ENCODE results near the gene DDI2. TPM values are rescaled to one million over a fixed set of nuclear protein-coding genes. Genes with fewer than 3 reads are reported as not detected.
A peak's percentile ranks its signal among the peaks of the same experiment; 100 is the strongest.

DDI2 gene
- total RNA-seq, 1 donor from 2014 or later: 23.3 TPM

DNA sequence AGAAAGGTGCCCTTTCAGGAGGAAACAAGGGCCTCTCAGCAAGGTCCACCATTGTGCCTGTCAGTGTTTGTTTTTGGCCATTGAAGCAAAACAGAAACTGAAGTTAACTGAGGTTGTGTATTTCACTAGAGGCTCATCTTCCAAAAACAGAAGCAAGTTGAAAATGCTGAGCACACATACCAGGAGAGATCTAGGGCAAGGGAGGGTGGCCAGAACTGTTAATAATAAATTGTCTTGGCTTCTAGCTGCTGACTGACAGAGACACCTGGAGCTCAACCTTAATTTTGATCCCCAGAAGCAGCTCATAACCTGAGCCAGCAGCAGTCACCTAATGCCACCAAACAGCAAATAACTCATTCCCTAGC lies 37.6 kb upstream of the DDI2 start:
- H3K27ac Mint-ChIP-seq: no peak overlapping the region
- peak overlapping the region; percentile 66 for H3K27ac ChIP-seq

DNA sequence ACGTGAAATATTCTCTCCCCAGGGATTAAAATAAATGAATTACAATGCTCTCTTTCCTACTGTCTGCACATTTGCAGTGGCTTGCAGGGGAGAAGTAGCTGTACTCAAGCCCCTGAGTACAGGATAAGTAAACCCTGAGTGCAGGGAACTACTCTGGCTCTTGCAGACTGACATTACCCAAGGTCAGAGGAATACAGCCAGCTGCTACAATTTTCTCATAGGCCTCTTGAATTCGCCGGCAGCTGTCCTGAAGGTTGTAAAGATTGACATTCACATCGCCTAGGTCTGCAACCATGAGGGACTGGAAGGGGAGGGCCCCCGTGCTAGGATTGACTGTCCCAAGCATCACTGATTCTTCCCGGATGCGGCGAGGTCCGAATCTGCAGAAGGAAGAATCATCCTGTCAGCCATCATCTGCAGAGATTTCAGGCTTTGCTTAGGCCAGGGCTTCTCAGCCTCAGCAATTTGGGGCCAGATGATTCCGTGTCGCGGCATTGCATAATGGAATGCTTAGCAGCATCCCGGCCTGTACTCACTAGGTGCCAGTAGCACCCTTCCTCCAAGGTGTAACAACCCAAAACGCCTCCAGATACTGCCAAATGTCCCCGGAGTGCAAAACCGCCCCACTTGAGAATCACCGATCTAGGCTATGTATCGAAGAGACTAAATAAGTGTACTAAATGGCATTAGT lies 34.1 kb upstream of the DDI2 start:
- Histone ChIP-seq H3K4me1 (peaks cover 15% of the 10 kb centered on the region), H3K27ac (no peak overlapping the region), H3K36me3 (no peaks in the 10 kb centered on the region), H4K20me1 (ENCODE audit: low read depth) (no peaks in the 10 kb centered on the region), H3K79me2 (ENCODE audit: low read depth) (no peaks in the 10 kb centered on the region), H3K4me3 (no peak overlapping the region), H3F3A (ENCODE audit: low read depth) (peaks cover 30% of the 10 kb centered on the region), H3K9me3 (ENCODE audit: low read depth) (no peaks in the 10 kb centered on the region), H2AFZ (replicated peaks) (no peak overlapping the region), H3K4me2 (no peak overlapping the region), H3K9ac (no peak overlapping the region), H3K27me3 (peaks cover 20% of the 10 kb centered on the region)
- Mint-ChIP-seq H3K4me3 (no peak overlapping the region), H3K27me3 (ENCODE audit: insufficient read depth, low read depth) (peaks cover 22% of the 10 kb centered on the region), H3K36me3 (no peaks in the 10 kb centered on the region), H3K9me3 (no peaks in the 10 kb centered on the region), H3K27ac (no peak overlapping the region), H3K4me1 (peaks cover 2% of the 10 kb centered on the region)
- DNase-seq (ENCODE audit: low spot score): no peak
- TF ChIP-seq EZH2 (IDR thresholded peaks at IDR 0.05) (no peak), EZH2phosphoT487 (IDR thresholded peaks at IDR 0.05) (no peak)
- TF ChIP-seq, protein P1, sequence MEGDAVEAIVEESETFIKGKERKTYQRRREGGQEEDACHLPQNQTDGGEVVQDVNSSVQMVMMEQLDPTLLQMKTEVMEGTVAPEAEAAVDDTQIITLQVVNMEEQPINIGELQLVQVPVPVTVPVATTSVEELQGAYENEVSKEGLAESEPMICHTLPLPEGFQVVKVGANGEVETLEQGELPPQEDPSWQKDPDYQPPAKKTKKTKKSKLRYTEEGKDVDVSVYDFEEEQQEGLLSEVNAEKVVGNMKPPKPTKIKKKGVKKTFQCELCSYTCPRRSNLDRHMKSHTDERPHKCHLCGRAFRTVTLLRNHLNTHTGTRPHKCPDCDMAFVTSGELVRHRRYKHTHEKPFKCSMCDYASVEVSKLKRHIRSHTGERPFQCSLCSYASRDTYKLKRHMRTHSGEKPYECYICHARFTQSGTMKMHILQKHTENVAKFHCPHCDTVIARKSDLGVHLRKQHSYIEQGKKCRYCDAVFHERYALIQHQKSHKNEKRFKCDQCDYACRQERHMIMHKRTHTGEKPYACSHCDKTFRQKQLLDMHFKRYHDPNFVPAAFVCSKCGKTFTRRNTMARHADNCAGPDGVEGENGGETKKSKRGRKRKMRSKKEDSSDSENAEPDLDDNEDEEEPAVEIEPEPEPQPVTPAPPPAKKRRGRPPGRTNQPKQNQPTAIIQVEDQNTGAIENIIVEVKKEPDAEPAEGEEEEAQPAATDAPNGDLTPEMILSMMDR (IDR thresholded peaks at IDR 0.05): no peak

More for the DNA sequence above, 37.6 kb upstream of the DDI2 start:
- Histone ChIP-seq H3K27me3 (peaks cover 12% of the 10 kb centered on the region), H3K36me3 (no peaks in the 10 kb centered on the region), H4K20me1 (ENCODE audit: low read depth) (no peaks in the 10 kb centered on the region), H3K4me3 (no peak overlapping the region), H3K4me1 (peaks cover 15% of the 10 kb centered on the region), H3F3A (ENCODE audit: low read depth) (peaks cover 22% of the 10 kb centered on the region), H3K9ac (no peak overlapping the region), H3K9me3 (ENCODE audit: low read depth) (no peaks in the 10 kb centered on the region), H3K79me2 (ENCODE audit: low read depth) (no peaks in the 10 kb centered on the region), H3K4me2 (peak overlapping the region; percentile 69), H2AFZ (replicated peaks) (no peak overlapping the region)
- no peaks in the 10 kb centered on the region for H3K9me3 Mint-ChIP-seq
- peak; percentile 69 for DNase-seq (ENCODE audit: low spot score)
- peaks cover 5% of the 10 kb centered on the region for H3K4me1 Mint-ChIP-seq
- H3K36me3 Mint-ChIP-seq: peaks cover 5% of the 10 kb centered on the region
- peaks cover 10% of the 10 kb centered on the region for H3K27me3 Mint-ChIP-seq (ENCODE audit: insufficient read depth, low read depth)
- no peak for TF ChIP-seq EZH2phosphoT487 (IDR thresholded peaks at IDR 0.05)
- TF ChIP-seq, protein P1 (IDR thresholded peaks at IDR 0.05): no peak
- TF ChIP-seq EZH2 (IDR thresholded peaks at IDR 0.05): no peak
- no peak overlapping the region for H3K4me3 Mint-ChIP-seq

DNA sequence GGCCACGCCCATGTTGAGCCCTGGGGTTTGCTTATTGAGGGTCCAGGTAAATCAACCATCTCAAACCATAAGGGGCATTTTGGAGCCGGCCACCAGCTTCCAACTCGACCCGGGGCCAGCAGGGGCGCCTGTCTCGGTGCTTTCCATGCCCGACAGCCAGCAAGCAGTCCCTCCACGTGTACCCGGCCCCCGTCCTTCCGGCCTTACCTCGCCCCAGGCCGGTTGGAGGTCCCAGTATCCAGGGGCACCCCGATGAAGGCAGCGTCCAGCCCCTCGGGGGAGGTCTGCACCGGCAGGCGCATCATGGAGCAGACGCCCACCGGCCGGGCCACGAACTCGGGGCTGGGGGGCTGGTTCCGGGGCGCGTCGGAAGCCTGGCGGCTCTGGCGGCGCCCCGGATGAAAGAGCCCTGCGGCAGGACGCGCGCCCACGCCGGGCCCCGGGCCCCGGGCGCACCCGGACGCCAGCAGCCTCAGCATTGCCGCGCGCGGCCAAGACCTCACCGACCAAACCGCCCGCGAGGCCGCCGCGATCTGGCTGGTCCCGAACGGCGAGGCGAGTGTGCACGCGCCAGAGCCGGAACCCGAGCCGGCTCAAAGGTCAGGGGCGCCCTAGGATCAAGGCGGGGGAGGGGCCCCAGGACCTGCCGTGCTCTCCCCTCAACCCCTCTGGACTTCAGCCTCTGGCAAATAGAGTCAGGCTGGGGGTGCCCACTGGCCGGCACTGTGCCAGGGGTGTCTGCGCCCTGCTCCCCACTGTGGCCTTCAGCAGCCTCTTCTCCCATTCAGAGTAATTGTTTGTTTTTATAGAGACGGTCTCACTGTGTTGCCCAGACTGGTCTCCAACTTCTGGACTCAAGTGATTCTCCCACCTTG lies 32.5 kb upstream of the DDI2 start, which contains the start of gene AGMAT:
Gene AGMAT, minus strand, starts transcription at position 563 of the 875 bp plus-strand sequence. Its CDS starts 84 bp downstream, at position 479.
- peak within 1 kb of the TSS; percentile 97 for H2AFZ ChIP-seq (replicated peaks)
- Mint-ChIP-seq H3K4me3 (peak within 1 kb of the TSS; percentile 80), H3K4me1 (peaks cover 2% of the 10 kb centered on the region), H3K27me3 (ENCODE audit: insufficient read depth, low read depth) (peaks cover 23% of the 10 kb centered on the region), H3K9me3 (no peaks in the 10 kb centered on the region), H3K36me3 (no peaks in the 10 kb centered on the region), H3K27ac (no peak within 1 kb of the TSS)
- no peaks in the 10 kb centered on the region for H4K20me1 ChIP-seq (ENCODE audit: low read depth)
- peak within 1 kb of the TSS; percentile 73 for H3K4me2 ChIP-seq
- H3K27me3 ChIP-seq: peaks cover 20% of the 10 kb centered on the region
- H3K4me1 ChIP-seq: peaks cover 2% of the 10 kb centered on the region
- H3K79me2 ChIP-seq (ENCODE audit: low read depth): no peaks in the 10 kb centered on the region
- no peaks in the 10 kb centered on the region for H3K36me3 ChIP-seq
- peak within 1 kb of the TSS; percentile 47 for H3K4me3 ChIP-seq
- H3K27ac ChIP-seq: no peak within 1 kb of the TSS
- peak; percentile 73 for DNase-seq (ENCODE audit: low spot score)
- H3F3A ChIP-seq (ENCODE audit: low read depth): peaks cover 18% of the 10 kb centered on the region
- no peak within 1 kb of the TSS for H3K9ac ChIP-seq
- TF ChIP-seq, protein P1 (IDR thresholded peaks at IDR 0.05): peak; percentile 59
- TF ChIP-seq EZH2phosphoT487 (IDR thresholded peaks at IDR 0.05): no peak
- TF ChIP-seq EZH2 (IDR thresholded peaks at IDR 0.05): peak; percentile 49
- no peaks in the 10 kb centered on the region for H3K9me3 ChIP-seq (ENCODE audit: low read depth)
